Measurements from ENCODE around the gene ATXN2L. TPM values are rescaled to one million over a fixed set of nuclear protein-coding genes. Genes with fewer than 3 reads are reported as not detected.

Gene ATXN2L
- total and polyA plus RNA-seq, 2 of the 13 experiments (the other 11 are each of a cell fraction or from before 2014, with no cell fraction given), result 40.8 to 55.1 TPM

DNA sequence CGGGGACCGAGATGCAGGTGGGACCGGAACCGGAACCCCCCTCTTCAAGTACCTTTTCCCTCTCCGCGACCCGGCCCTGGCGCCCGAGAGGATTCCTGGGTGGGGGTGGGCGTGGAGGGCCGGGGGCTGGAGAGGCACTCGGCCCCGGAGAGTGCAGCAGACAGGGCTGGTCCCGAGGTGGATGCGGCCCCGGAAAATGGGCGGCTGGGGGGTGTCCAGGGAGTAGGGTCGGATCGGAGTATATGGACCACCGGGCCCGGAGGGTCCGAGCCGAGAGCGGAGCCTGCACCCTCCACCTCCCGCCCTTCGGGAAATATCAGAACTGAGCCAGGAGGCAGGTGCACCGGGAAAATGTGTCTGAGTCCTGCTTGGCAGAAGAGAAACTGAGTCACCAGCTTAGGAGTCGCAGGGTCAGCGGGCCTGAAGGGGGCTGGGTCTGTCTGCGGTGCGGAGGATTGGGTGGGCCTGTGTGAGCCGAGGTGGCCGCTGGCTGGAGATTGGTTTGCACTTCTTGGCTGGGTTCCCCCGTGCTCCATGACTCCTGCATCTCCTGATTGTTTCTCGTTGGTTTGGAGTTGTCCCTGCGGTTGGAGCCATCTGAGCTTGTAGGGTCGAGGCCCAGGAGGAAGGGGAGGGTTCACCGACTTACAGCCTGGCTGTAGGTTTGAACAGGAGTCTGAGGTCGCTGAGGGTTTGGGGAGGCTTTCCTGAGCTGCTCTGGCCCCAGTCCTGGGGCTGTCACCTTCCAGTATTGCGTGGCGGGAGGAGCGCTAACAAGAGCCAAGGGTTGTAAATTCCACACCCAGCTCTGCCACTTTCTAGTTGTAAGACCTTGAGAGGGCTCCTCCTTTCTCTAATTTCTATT lies 41.4 kb downstream of the ATXN2L start (continued):
- TF ChIP-seq, protein P1, sequence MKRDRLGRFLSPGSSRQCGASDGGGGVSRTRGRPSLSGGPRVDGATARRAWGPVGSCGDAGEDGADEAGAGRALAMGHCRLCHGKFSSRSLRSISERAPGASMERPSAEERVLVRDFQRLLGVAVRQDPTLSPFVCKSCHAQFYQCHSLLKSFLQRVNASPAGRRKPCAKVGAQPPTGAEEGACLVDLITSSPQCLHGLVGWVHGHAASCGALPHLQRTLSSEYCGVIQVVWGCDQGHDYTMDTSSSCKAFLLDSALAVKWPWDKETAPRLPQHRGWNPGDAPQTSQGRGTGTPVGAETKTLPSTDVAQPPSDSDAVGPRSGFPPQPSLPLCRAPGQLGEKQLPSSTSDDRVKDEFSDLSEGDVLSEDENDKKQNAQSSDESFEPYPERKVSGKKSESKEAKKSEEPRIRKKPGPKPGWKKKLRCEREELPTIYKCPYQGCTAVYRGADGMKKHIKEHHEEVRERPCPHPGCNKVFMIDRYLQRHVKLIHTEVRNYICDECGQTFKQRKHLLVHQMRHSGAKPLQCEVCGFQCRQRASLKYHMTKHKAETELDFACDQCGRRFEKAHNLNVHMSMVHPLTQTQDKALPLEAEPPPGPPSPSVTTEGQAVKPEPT (CRISPR knock-in tag; IDR thresholded peaks at IDR 0.05; ENCODE audit: low read depth), result no peak
- no peak for TF ChIP-seq YEATS4 (CRISPR knock-in tag; IDR thresholded peaks at IDR 0.05; ENCODE audit: borderline replicate concordance)
- TF ChIP-seq TOE1 (CRISPR knock-in tag; IDR thresholded peaks at IDR 0.05), result no peak
- TF ChIP-seq HOXA3 (CRISPR knock-in tag; IDR thresholded peaks at IDR 0.05), result no peak
- no peak for TF ChIP-seq ZNF343 (CRISPR knock-in tag; IDR thresholded peaks at IDR 0.05)
- TF ChIP-seq GZF1 (CRISPR knock-in tag; IDR thresholded peaks at IDR 0.05), result no peak
- no peak; the same call in 1 of the 2 replicates for TF ChIP-seq IRX3 (CRISPR knock-in tag; IDR thresholded peaks at IDR 0.05; ENCODE audit: borderline replicate concordance, low read depth)
- TF ChIP-seq, protein P2, sequence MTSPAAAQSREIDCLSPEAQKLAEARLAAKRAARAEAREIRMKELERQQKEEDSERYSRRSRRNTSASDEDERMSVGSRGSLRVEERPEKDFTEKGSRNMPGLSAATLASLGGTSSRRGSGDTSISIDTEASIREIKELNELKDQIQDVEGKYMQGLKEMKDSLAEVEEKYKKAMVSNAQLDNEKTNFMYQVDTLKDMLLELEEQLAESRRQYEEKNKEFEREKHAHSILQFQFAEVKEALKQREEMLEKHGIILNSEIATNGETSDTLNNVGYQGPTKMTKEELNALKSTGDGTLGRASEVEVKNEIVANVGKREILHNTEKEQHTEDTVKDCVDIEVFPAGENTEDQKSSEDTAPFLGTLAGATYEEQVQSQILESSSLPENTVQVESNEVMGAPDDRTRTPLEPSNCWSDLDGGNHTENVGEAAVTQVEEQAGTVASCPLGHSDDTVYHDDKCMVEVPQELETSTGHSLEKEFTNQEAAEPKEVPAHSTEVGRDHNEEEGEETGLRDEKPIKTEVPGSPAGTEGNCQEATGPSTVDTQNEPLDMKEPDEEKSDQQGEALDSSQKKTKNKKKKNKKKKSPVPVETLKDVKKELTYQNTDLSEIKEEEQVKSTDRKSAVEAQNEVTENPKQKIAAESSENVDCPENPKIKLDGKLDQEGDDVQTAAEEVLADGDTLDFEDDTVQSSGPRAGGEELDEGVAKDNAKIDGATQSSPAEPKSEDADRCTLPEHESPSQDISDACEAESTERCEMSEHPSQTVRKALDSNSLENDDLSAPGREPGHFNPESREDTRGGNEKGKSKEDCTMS (CRISPR knock-in tag; conservative IDR thresholded peaks at IDR 0.05), result no peak
- no peak for TF ChIP-seq ZNF709 (CRISPR knock-in tag; IDR thresholded peaks at IDR 0.05)
- TF ChIP-seq ETS1 (CRISPR knock-in tag; IDR thresholded peaks at IDR 0.05), result no peak
- peak; percentile 40; the same call in 1 of the 2 replicates for TF ChIP-seq ZNF225 (CRISPR knock-in tag; IDR thresholded peaks at IDR 0.05)
- no peak for TF ChIP-seq MAX (IDR thresholded peaks at IDR 0.05)
- no peak for TF ChIP-seq ZNF639 (CRISPR knock-in tag; conservative IDR thresholded peaks at IDR 0.05)
- TF ChIP-seq SAFB2 (CRISPR knock-in tag; IDR thresholded peaks at IDR 0.05; ENCODE audit: borderline replicate concordance, low read depth), result peak; percentile 9; the same call in 1 of the 2 replicates
- TF ChIP-seq SALL2 (CRISPR knock-in tag; IDR thresholded peaks at IDR 0.05), result no peak
- peak; percentile 40 for TF ChIP-seq ZNF883 (CRISPR knock-in tag; IDR thresholded peaks at IDR 0.05; ENCODE audit: not compliant biosample characterization)
- no peak for TF ChIP-seq SMYD3 (CRISPR knock-in tag; IDR thresholded peaks at IDR 0.05)
- TF ChIP-seq AHR (CRISPR knock-in tag; IDR thresholded peaks at IDR 0.05), result 0 out of 2 replicates have a peak, but pooled peaks have one; percentile 23
- TF ChIP-seq, protein P3, sequence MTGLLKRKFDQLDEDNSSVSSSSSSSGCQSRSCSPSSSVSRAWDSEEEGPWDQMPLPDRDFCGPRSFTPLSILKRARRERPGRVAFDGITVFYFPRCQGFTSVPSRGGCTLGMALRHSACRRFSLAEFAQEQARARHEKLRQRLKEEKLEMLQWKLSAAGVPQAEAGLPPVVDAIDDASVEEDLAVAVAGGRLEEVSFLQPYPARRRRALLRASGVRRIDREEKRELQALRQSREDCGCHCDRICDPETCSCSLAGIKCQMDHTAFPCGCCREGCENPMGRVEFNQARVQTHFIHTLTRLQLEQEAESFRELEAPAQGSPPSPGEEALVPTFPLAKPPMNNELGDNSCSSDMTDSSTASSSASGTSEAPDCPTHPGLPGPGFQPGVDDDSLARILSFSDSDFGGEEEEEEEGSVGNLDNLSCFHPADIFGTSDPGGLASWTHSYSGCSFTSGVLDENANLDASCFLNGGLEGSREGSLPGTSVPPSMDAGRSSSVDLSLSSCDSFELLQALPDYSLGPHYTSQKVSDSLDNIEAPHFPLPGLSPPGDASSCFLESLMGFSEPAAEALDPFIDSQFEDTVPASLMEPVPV (CRISPR knock-in tag; IDR thresholded peaks at IDR 0.05), result no peak
